Dermis microvascular lymphatic vessel endothelial cell (primary cell): ENCODE measurements around the gene TMEM51. TPM values are rescaled to one million over a fixed set of nuclear protein-coding genes. Genes with fewer than 3 reads are reported as not detected.

Experiments used
- DNase-seq, 2 donors: peaks; one replicate each; pipeline versions ENCODE4 v3.0.0 to v3.0.0-alpha.2; 2010; ENCODE audit warnings: low read depth in 2 of 2
- total RNA-seq: library from RNA; depleted of rRNA; stranded (reverse); fragments of >200 nt; gene quantifications from 2 replicates; pipeline ENCODE4 v1.2.1, GENCODE V29; 2014

The TMEM51 gene
- total RNA-seq, 1 donor from 2014 or later, result 6.7 TPM

- DNase-seq, result peak; percentile 53 to 67
Measured at GRCh38 chr1:15246960-15247614, 93.5 kb downstream of the TMEM51 start, which contains the start of gene FHAD1. TSS of gene FHAD1 (plus strand) at chr1:15247223. CDS start at chr1:15251785, 4,562 bp downstream.

DNA sequence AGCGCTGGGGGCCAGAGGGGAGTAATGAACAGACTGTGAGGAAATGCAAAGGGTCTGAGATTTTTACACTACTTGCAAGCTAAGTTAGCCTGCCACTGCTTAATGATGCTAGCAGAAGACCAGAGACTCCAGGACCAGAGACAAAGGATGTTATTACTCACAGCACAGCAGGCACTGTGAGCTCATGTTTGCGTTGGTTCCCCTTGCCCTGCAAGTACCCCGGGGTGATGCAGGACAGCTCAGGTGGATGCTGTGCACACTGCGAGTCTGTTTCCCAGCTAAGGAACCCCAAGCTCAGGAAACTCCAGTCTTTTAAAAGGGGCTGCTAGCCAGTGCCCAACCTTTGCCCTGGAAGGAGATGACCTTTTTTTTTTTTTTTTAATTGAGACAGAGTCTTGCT is 94.7 kb downstream of the TMEM51 start:
- no peak for DNase-seq

DNA sequence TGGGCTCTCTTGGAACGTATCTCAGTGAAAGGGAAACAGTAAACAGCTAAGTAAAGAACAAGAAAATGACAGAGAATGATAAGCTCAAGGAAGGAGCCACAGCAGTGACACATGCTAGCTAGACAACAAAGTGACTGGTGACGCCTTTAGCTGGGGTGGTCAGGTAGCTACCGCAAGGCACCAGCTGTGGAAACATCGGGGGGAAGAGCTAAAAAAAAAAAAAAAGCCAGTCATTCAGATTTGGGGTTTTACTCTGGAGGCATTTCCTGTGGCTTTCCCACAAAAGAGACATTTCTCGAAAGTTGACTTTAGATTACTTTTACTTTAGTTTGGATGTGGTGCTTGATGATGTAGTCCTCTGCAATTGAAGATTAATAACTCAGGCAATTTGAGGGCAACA is 95.5 kb downstream of the TMEM51 start:
- no peak for DNase-seq

GRCh38 chr1:15251857-15252835 is 98.6 kb downstream of the TMEM51 start:
- DNase-seq, result no peak

GRCh38 chr1:15254559-15254958 is 101.0 kb downstream of the TMEM51 start:
- no peak for DNase-seq

- DNase-seq, result no peak
Measured at GRCh38 chr1:15255582-15256149, 102.1 kb downstream of the TMEM51 start.

GRCh38 chr1:15256584-15256983 is 103.0 kb downstream of the TMEM51 start:
- DNase-seq, result no peak

DNA sequence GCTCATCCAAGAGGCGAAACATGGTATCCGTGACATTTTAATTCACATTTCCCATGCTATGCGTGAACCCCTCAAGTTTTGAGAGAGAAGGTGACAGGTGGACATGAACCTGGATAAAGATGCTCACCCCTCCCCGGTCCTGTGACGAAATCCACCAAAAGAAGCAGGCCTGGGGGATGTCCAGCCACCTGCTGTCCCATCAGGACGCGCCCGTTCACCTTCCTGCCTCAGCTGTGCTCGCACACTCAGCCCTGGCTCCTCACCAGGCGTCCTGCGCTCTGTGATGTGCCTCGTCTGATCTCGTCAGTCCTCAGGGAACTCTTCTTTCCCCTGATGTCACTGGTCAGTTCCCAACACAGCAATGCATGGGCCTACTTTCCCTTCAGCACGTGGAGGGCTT is 103.8 kb downstream of the TMEM51 start:
- DNase-seq, result no peak

GRCh38 chr1:15258833-15259621 is 105.5 kb downstream of the TMEM51 start:
- DNase-seq, result no peak

GRCh38 chr1:15259622-15260007 is 106.1 kb downstream of the TMEM51 start:
- DNase-seq, result no peak

DNA sequence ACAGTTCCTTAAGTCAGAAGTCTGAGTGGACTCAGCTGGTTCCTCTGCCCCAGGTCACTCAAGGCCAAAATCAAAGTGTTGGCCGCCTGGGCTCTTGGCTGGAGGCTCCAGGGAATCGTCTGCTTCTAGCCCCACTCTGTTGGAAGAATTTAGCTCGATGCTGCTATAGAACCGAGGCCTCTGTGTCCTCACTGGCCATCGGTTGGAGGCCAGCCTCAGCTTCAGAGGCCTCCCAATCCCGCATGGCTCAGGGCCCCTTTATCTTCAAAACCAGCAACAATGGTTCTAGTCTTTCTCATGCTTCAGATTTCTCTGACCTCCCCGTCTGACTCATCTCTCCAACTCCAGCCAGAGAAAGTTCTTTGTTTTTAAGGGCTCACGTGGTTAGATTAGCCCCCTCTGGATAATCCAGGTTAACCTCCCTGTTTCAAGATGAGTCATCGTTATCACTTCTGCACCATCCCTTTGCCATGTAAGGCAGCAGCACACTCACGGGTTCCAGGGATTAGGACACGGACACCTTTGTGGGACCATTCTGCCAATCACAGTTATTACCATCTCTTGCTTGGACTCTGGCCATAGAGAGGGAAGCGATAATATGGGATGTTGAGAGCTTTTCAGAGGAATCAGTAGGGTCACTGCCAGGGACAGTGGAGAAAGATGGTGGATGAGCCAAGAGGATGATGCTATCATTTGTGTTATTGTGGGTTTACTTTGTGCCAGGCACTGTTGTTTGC is 107.0 kb downstream of the TMEM51 start:
- DNase-seq, result peak; percentile 48 to 90

DNA sequence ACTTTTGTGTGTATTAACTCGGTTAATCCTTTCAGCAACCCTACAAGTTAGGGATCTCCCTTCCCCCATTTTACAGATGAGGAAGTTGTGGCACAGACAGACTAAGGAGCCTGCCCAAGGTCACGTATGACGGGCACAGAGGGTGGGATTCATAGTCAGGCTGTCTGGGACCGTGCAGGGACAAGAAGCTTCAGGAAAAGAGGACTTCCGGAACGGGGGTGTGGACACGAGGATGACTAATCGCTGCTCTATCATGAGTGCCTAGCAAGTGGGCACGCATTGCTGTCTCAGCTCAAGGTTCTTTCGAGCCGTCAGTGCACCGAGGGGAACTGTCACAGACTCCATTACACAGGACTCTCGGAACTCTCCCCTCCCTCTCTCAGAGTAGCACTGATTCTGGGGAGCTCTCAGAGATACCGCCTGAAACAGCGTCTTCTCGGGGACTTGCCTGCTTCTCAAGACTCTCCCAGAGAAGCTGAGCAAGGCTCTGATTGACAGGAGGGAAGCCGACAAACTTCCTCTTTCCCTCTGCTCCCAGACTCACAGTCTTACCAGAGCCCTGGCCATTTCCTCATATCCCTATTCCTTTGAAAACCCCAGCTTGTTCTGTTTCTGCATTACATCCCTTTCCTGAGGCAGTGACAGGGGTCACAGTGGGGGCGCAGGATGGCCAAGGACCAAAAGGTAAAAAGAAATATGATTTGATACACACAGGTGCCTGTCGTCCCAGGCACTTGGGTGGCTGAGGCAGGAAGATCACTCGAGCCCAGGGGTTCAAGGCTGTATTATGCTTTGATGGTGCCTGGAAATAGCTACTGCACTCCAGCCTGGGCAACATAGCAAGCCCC is 107.8 kb downstream of the TMEM51 start:
- peak; percentile 39 to 86 for DNase-seq

- no peak for DNase-seq
Measured at GRCh38 chr1:15262003-15262377, 108.4 kb downstream of the TMEM51 start.

GRCh38 chr1:15262706-15263105 is 109.2 kb downstream of the TMEM51 start:
- no peak for DNase-seq

GRCh38 chr1:15264769-15265168 is 111.2 kb downstream of the TMEM51 start:
- DNase-seq, result no peak

Other genes starting within 250 kb of the TMEM51 start
- gene FHAD1, start 93.5 kb downstream of the TMEM51 start, total RNA-seq, result under 0.01 and 0.13 TPM in 2 replicates